Prostate gland (tissue), 1 donor: Measurements from ENCODE around the gene CALR.

ENCODE experiments used
- POLR2A ChIP-seq: fragments of 450-650 bp; IDR thresholded peaks from one replicate; pipeline ENCODE4 v1.6.1; 2016; ENCODE audit warnings: antibody characterized with exemption, mild to moderate bottlenecking
- POLR2AphosphoS5 ChIP-seq: sonication (generic); formaldehyde crosslinking; IDR thresholded peaks from one replicate; pipeline ENCODE4 v1.6.1; 2017; ENCODE audit warnings: antibody characterized with exemption

DNA sequence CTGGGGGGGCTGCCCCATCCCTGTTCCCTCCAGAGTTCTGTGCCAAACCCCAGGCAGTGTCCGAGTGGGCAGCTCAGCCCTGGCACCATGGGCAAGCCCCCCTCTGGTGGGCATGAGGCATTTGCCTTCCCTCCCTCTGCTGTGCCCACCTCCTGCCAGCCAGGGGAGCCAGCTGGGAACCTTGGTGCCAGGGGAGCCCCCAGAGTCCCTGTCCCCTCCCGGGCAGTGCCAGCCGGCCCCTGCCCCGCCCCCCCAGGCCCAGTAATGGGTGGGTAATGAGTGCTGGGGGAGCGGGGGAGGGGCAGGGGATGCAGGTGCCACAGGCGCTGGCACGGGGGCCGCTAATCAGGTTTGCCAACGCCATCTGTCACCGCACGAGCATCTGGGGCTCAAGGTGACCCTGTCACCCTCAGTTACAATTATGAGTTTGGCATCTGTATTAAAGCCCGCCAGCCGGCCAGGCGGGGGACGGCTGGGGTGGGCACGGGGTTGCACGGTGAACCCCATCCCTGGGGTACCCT, 36.9 kb downstream of the CALR start:
- no peak for TF ChIP-seq POLR2AphosphoS5
- no peak for TF ChIP-seq POLR2A
